Adipocyte (in vitro differentiated cells): Measurements from ENCODE around the gene ORAI2.
"Not testable (repeated sequence)": the region's sequence is repeated elsewhere in the genome, so short reads cannot be mapped to it uniquely, and the experiment has no call there.

Source experiments
- DNase-seq: peaks from one replicate; pipeline ENCODE4 v3.0.0-alpha.2; 2015; ENCODE audit warnings: low read depth
- H3K27me3 ChIP-seq: replicated peaks from 2 replicates; pipeline ENCODE4 v1.7.0; 2013; ENCODE audit warnings: mild to moderate bottlenecking, low read length, moderate library complexity; ENCODE audit not compliant: control insufficient read depth, insufficient read depth
- H3K36me3 ChIP-seq: 2 replicates; pipeline ENCODE4 v1.7.0; 2013; ENCODE audit warnings: low read length, mild to moderate bottlenecking, moderate library complexity; ENCODE audit not compliant: control insufficient read depth, insufficient read depth, severe bottlenecking
- H3K4me1 ChIP-seq: 2 replicates; pipeline ENCODE4 v1.7.0; 2013; ENCODE audit warnings: mild to moderate bottlenecking, low read length, moderate library complexity; ENCODE audit not compliant: control insufficient read depth, insufficient read depth
- H3K4me3 ChIP-seq: 2 replicates; pipeline ENCODE4 v1.7.0; 2013; ENCODE audit warnings: mild to moderate bottlenecking, low read length, moderate library complexity
- H3K9ac ChIP-seq: 2 replicates; pipeline ENCODE4 v1.7.0; 2013; ENCODE audit warnings: mild to moderate bottlenecking, low read length, moderate library complexity
- H3K9me3 ChIP-seq: 2 replicates; pipeline ENCODE4 v1.7.0; 2013; ENCODE audit warnings: mild to moderate bottlenecking, low read length, moderate library complexity; ENCODE audit not compliant: control insufficient read depth

Gene ORAI2

GRCh38 chr7:102494026-102494425 lies 60.7 kb downstream of the ORAI2 start:
- H3K9ac ChIP-seq, H3K4me1 ChIP-seq, H3K27me3 ChIP-seq, H3K9me3 ChIP-seq, DNase-seq, H3K36me3 ChIP-seq, H3K4me3 ChIP-seq: not testable (repeated sequence)

GRCh38 chr7:102494473-102495149 lies 61.2 kb downstream of the ORAI2 start:
- not testable (repeated sequence) for H3K9ac ChIP-seq

DNA sequence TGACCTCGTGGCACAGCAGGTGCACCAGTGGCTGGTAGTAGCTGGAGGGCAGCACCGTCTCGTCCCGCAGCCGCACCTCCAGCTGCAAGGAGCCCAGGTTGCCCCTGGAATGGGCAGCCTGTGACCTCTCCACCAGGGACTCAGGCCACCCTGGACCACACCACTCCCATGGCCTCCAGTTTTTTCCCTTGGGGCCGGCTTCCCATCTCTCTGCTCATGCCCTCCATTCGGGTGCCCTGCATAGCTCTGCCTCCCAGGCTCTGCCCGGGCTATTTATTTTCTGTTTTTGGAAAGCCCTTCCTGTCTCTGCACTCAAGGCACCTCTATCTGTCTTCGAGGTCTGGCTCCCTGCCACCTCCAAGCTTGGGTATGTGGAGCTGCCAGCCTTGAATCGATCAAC lies 63.5 kb downstream of the ORAI2 start:
- not testable (repeated sequence) for H3K36me3 ChIP-seq, H3K9ac ChIP-seq, H3K4me3 ChIP-seq, DNase-seq, H3K4me1 ChIP-seq, H3K27me3 ChIP-seq, H3K9me3 ChIP-seq

More at GRCh38 chr7:102494473-102495149, 61.2 kb downstream of the ORAI2 start:
- H3K4me1 ChIP-seq, H3K4me3 ChIP-seq, H3K27me3 ChIP-seq, DNase-seq, H3K36me3 ChIP-seq, H3K9me3 ChIP-seq: not testable (repeated sequence)

DNA sequence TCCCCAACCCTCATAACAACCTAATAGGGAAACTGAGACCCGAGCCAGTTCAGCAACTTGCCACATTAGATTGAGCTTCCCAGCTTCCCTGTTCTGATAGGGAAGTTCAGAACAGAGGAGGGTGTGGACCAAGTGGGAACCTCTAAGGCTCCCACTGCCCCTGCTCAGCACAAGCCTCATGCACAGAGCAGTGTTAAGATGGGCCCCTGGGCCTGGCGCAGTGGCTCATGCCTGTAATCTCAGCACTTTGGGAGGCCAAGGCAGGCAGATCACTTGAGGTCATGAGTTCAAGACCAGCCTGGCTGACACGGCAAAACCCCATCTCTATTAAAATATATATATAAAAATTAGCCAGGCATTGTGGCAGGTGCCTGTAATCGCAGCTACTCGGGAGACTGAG lies 63.9 kb downstream of the ORAI2 start:
- H3K9ac ChIP-seq, H3K36me3 ChIP-seq, H3K4me1 ChIP-seq, H3K4me3 ChIP-seq, H3K27me3 ChIP-seq, DNase-seq, H3K9me3 ChIP-seq: not testable (repeated sequence)

DNA sequence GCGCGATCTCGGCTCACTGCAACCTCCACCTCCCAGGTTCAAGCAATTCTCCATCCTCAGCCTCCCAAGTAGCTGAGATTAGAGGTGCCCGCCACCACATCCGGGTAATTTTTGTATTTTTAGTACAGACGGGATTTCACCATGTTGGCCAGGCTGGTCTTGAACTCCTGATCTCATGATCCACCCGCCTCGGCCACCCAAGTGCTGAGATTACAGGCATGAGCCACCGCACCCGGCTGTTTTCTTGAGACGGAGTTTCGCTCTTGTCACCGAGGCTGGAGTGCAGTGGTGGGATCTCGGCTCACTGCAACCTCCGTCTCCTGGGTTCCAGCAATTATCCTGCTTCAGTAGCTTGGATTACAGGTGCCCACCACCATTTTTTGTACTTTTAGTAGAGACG lies 64.9 kb downstream of the ORAI2 start:
- not testable (repeated sequence) for H3K4me3 ChIP-seq, DNase-seq, H3K27me3 ChIP-seq

GRCh38 chr7:102503141-102503540 lies 69.8 kb downstream of the ORAI2 start:
- not testable (repeated sequence) for H3K9ac ChIP-seq, H3K9me3 ChIP-seq, H3K4me3 ChIP-seq, H3K27me3 ChIP-seq, H3K36me3 ChIP-seq, DNase-seq, H3K4me1 ChIP-seq

More for the DNA sequence above, 64.9 kb downstream of the ORAI2 start:
- H3K9me3 ChIP-seq, H3K4me1 ChIP-seq, H3K36me3 ChIP-seq, H3K9ac ChIP-seq: not testable (repeated sequence)

- H3K4me3 ChIP-seq, H3K27me3 ChIP-seq, DNase-seq, H3K9me3 ChIP-seq, H3K36me3 ChIP-seq, H3K4me1 ChIP-seq, H3K9ac ChIP-seq: not testable (repeated sequence)
Measured at GRCh38 chr7:102505298-102506185, 72.2 kb downstream of the ORAI2 start.
